GM12878 (cell line): Measurements from ENCODE around the gene ZBTB32. TPM values are rescaled to one million over a fixed set of nuclear protein-coding genes. Genes with fewer than 3 reads are reported as not detected.

Experiments
- ATAC-seq: fragments of 200-7000 bp; cut with Tn5 transposase; 3 replicates; pipeline ENCODE4 v1.9.1; 2020; ENCODE audit warnings: mild to moderate bottlenecking, moderate library complexity
- BruUV-seq: library from RNA; stranded (reverse); fragments of 400-500 nt; replicated peaks from 2 replicates; lab custom pipeline; 2021; lab: Mats Ljungman, UMichigan
- CTCF ChIA-PET: fragments of 300-600 bp; sonication (Branson Sonifier 250); formaldehyde crosslinking; extraction: SDS; loops from one replicate; lab custom pipeline; 2021; ENCODE audit warnings: inconsistent platforms; lab: Yijun Ruan, JAX
- POLR2A ChIA-PET: fragments of 350-600 bp; formaldehyde crosslinking; extraction: SDS; loops from one replicate; lab custom pipeline; 2021; ENCODE audit warnings: inconsistent platforms; lab: Charles Lee
- RAD21 ChIA-PET: fragments of 300-600 bp; sonication (Branson Sonifier 250); formaldehyde crosslinking; loops from one replicate; lab custom pipeline; 2023; ENCODE audit warnings: antibody characterized with exemption; ENCODE audit not compliant: unreplicated experiment; lab: Charles Lee
- SMC1A ChIA-PET: fragments of 300-600 bp; sonication (Branson Sonifier 250); formaldehyde crosslinking; loops from one replicate; lab custom pipeline; 2023; ENCODE audit not compliant: unreplicated experiment, uncharacterized antibody; lab: Charles Lee
- DNase-seq: peaks from one replicate; pipeline ENCODE4 v3.0.0-alpha.2; 2011; ENCODE audit warnings: low read depth, low spot score
- FAIRE-seq: peaks from 3 replicates; lab custom pipeline; 2011; peaks lifted over from hg19 to GRCh38; lab: Jason Lieb, UNC
- H2AFZ ChIP-seq: 2 replicates; pipeline ENCODE4 v1.6.0; 2011; ENCODE audit warnings: low read depth, low read length, control low read depth; ENCODE audit not compliant: control insufficient read depth
- H3K27ac ChIP-seq: 2 replicates; pipeline ENCODE4 v1.5.1; 2011; ENCODE audit warnings: control low read depth; ENCODE audit not compliant: control insufficient read depth, insufficient read depth
- H3K27me3 ChIP-seq, 2 experiments: replicated peaks in 1 of 2; 2 replicates each; pipeline versions ENCODE4 v1.6.0 to v1.6.1; 2011; ENCODE audit warnings: low read length in 1 of 2; ENCODE audit not compliant: control insufficient read depth in 2 of 2, insufficient read depth in 2 of 2
- H3K36me3 ChIP-seq, 2 experiments: 2 replicates each; pipeline ENCODE4 v1.5.1; 2011; ENCODE audit warnings: low read length in 1 of 2; ENCODE audit not compliant: control insufficient read depth in 2 of 2, insufficient read depth in 2 of 2
- H3K4me1 ChIP-seq: 2 replicates; pipeline ENCODE4 v1.6.1; 2011; ENCODE audit warnings: mild to moderate bottlenecking, low read length, moderate library complexity, mixed read lengths; ENCODE audit not compliant: control insufficient read depth, insufficient read depth
- H3K4me2 ChIP-seq: 2 replicates; pipeline ENCODE4 v1.6.0; 2011; ENCODE audit warnings: control low read depth; ENCODE audit not compliant: control insufficient read depth, insufficient read depth
- H3K4me3 ChIP-seq: fragments of 200-600 bp; sonication (generic); 2 replicates; pipeline ENCODE4 v1.5.1; 2016
- H3K79me2 ChIP-seq: 2 replicates; pipeline ENCODE4 v1.6.0; 2011; ENCODE audit warnings: low read length; ENCODE audit not compliant: control insufficient read depth, insufficient read depth
- H3K9ac ChIP-seq: 2 replicates; pipeline ENCODE4 v1.8.0; 2011; ENCODE audit warnings: low read length, control low read depth, mixed read lengths; ENCODE audit not compliant: control insufficient read depth, insufficient read depth
- H3K9me3 ChIP-seq: replicated peaks from 3 replicates; pipeline ENCODE4 v1.5.1; 2011; ENCODE audit warnings: mild to moderate bottlenecking, low read length; ENCODE audit not compliant: control insufficient read depth, insufficient read depth
- H4K20me1 ChIP-seq: 2 replicates; pipeline ENCODE4 v1.6.0; 2011; ENCODE audit not compliant: control insufficient read depth, insufficient read depth
- BHLHE40 ChIP-seq, 2 experiments: fragments of 450-650 bp in 1 of 2; IDR thresholded peaks; 2 replicates each; pipeline ENCODE4 v1.6.1; 2011 to 2017; ENCODE audit warnings: low read depth in 2 of 2, borderline replicate concordance in 1 of 2, improper control_type of control experiment in 1 of 2, low read length in 1 of 2, mild to moderate bottlenecking in 1 of 2
- HDAC2 ChIP-seq: fragments of 200-600 bp; sonication (generic); IDR thresholded peaks from 2 replicates; pipeline ENCODE4 v1.6.1; 2017
- HDGF ChIP-seq: fragments of 450-650 bp; IDR thresholded peaks from 2 replicates; pipeline ENCODE4 v1.6.1; 2016; ENCODE audit warnings: antibody characterized with exemption
- IRF4 ChIP-seq: IDR thresholded peaks from 2 replicates; pipeline ENCODE4 v1.6.1; 2011; ENCODE audit warnings: low read depth, low read length
- JUNB ChIP-seq: IDR thresholded peaks from 2 replicates; pipeline ENCODE4 v1.6.1; 2016; ENCODE audit warnings: antibody characterized with exemption, mild to moderate bottlenecking
- MTA2 ChIP-seq: fragments of 450-650 bp; IDR thresholded peaks from 2 replicates; pipeline ENCODE4 v1.6.1; 2016; ENCODE audit warnings: low read depth, mild to moderate bottlenecking, moderate library complexity
- NBN ChIP-seq: fragments of 450-650 bp; IDR thresholded peaks from 2 replicates; pipeline ENCODE4 v1.6.1; 2016
- TBL1XR1 ChIP-seq: IDR thresholded peaks from 2 replicates; pipeline ENCODE4 v1.6.1; 2012; ENCODE audit warnings: low read depth, low read length, improper control_type of control experiment
- TCF3 ChIP-seq: IDR thresholded peaks from 2 replicates; pipeline ENCODE4 v1.6.1; 2012; ENCODE audit warnings: low read depth, mild to moderate bottlenecking, low read length, borderline replicate concordance; ENCODE audit not compliant: insufficient read depth
- ZBED1 ChIP-seq: IDR thresholded peaks from 2 replicates; pipeline ENCODE4 v1.6.1; 2016; ENCODE audit warnings: borderline replicate concordance
- WGBS: methylation state at CpG from one replicate; pipeline ENCODE4 v1.1.6; 2016; ENCODE audit warnings: low lambda C conversion rate; ENCODE audit not compliant: insufficient replicate concordance, insufficient coverage; ENCODE audit errors: missing lambda C conversion rate; 5-methylcytosine and 5-hydroxymethylcytosine counted together
- in situ Hi-C: fragments of 300-500 bp; cut with MboI; formaldehyde crosslinking; loops from 9 replicates; pipeline ENCODE4 v1.14.3; 2018; ENCODE audit warnings: mixed read lengths
- intact Hi-C: fragments of 100-400 bp; cut with micrococcal nuclease; formaldehyde crosslinking; loops from one replicate; pipeline ENCODE4 v1.14.2; 2022; ENCODE audit not compliant: unreplicated experiment
- polyA plus RNA-seq, 11 experiments: library from polyadenylated mRNA; depleted of rRNA in 4 of 11; unstranded in 6 of 11; stranded (reverse) in 5 of 11; fragments of >200 nt; fragmentation: Nextera tagmentation in 4 of 11; fragmentation: Illumina TruSeq in 1 of 11; extraction: Ambion mirVana in 4 of 11; extraction: Trizol in 1 of 11; gene quantifications; 1 replicate in 1 of 11; 2 replicates in 10 of 11; pipeline versions ENCODE4 v1.2.1 to v1.2.3, GENCODE V29; 2011 to 2016; ENCODE audit warnings: inconsistent platforms in 2 of 11, missing spikeins in 2 of 11, low read depth in 1 of 11
- total RNA-seq, 4 experiments: library from RNA; depleted of rRNA in 3 of 4; stranded (reverse); fragments of >200 nt in 3 of 4; fragmentation: Illumina TruSeq in 1 of 4; extraction: Trizol in 1 of 4; gene quantifications; 2 replicates each; pipeline versions ENCODE4 v1.2.1 to v1.2.3, GENCODE V29; 2013 to 2021

Gene ZBTB32
- total and polyA plus RNA-seq, 10 of the 15 experiments (the other 5 are each of a cell fraction or from before 2014, with no cell fraction given), result 1.0 to 46.7 (median 16.0) TPM

GRCh38 chr19:35746531-35746930, 42.2 kb downstream of the ZBTB32 start:
- Histone ChIP-seq H3K79me2 (peaks cover 29% of the 10 kb centered on the region), H4K20me1 (no peaks in the 10 kb centered on the region)
- TF ChIP-seq TCF3, result no peak
- TF ChIP-seq NBN, result no peak
- no peak for TF ChIP-seq MTA2
- TF ChIP-seq TBL1XR1, result no peak
- TF ChIP-seq HDGF, result no peak
- TF ChIP-seq ZBED1, result no peak
- TF ChIP-seq JUNB, result no peak
- TF ChIP-seq IRF4, result no peak
- TF ChIP-seq HDAC2, result no peak
- no peak for TF ChIP-seq BHLHE40 (IDR thresholded peaks at IDR 0.05; ENCODE audit: borderline replicate concordance in 1 of 2, low read depth in 2 of 2, low read length in 1 of 2)
- TF ChIP-seq, all 136 proteins: peak for 0
- FAIRE-seq (no peak), ATAC-seq (no peak), DNase-seq (no peak)
- ChIA-PET POLR2A (interaction anchor here (0.7 to 7.1 kb wide), 4 partner anchors 10 to 45 kb away, joined by 6 to 91 read pairs (median 23); partner anchors contain the start of genes HSPB6 and PROSER3), RAD21 (interaction anchor here (0.7 kb wide), 1 partner anchor 67 kb away, joined by 3 read pairs; no protein-coding TSS in a partner anchor), SMC1A (interaction anchor here (1.0 kb wide), 1 partner anchor 167 kb away, joined by 3 read pairs; no protein-coding TSS in a partner anchor), CTCF (no interaction called here)
- 0 out of 4 replicates have a peak, but pooled peaks cover 0 to 4% of the 10 kb centered on the region in 2 experiments for H3K36me3 ChIP-seq
- 43% methylated on average over 5 of the region's 5 CpGs for WGBS
- BruUV-seq, result no TSS peak
- H3K27ac ChIP-seq, result peak overlapping the region; percentile 80; the same call in 1 of the 2 replicates
- peak overlapping the region; percentile 84; the same call in 1 of the 2 replicates for H3K9ac ChIP-seq
- peak overlapping the region; percentile 94 for H3K4me2 ChIP-seq
- H3K27me3 ChIP-seq, result no peaks in the 10 kb centered on the region
- no peaks in the 10 kb centered on the region for H3K9me3 ChIP-seq
- no peak overlapping the region for H2AFZ ChIP-seq
- H3K4me1 ChIP-seq, result peaks cover 34% of the 10 kb centered on the region
- in situ Hi-C loops (no loop called here), intact Hi-C loops (no loop called here)
- H3K4me3 ChIP-seq, result peak overlapping the region; percentile 92; the same call in 1 of the 2 replicates
